Urinary bladder (tissue), 4 donors: ENCODE measurements around the gene MAG. TPM values are rescaled to one million over a fixed set of nuclear protein-coding genes. Genes with fewer than 3 reads are reported as not detected.
"Not testable (repeated sequence)": the region's sequence is repeated elsewhere in the genome, so short reads cannot be mapped to it uniquely, and the experiment has no call there.

Source experiments
- DNase-seq: peaks from one replicate; pipeline ENCODE4 v3.0.0-alpha.2; 2015; ENCODE audit errors: extremely low spot score
- H3K27ac ChIP-seq: one replicate; pipeline ENCODE4 v1.5.1; 2013; ENCODE audit warnings: low read depth, mild to moderate bottlenecking, moderate library complexity
- H3K36me3 ChIP-seq: one replicate; pipeline ENCODE4 v1.6.1; 2013; ENCODE audit warnings: mild to moderate bottlenecking, moderate library complexity; ENCODE audit not compliant: insufficient read depth
- H3K4me1 ChIP-seq: one replicate; pipeline ENCODE4 v1.6.1; 2013; ENCODE audit warnings: mild to moderate bottlenecking, moderate library complexity; ENCODE audit not compliant: insufficient read depth
- H3K4me3 ChIP-seq: one replicate; pipeline ENCODE4 v1.5.1; 2013; ENCODE audit warnings: low read depth, low read length
- WGBS: extraction: QIAGEN DNeasy Blood & Tissue Kit; methylation state at CpG from one replicate; pipeline ENCODE4 v1.1.7; 2013; 5-methylcytosine and 5-hydroxymethylcytosine counted together
- polyA plus RNA-seq: library from polyadenylated mRNA; stranded (reverse); fragments of 200-250 nt; gene quantifications from one replicate; pipeline ENCODE4 v1.2.3, GENCODE V29; 2013
- total RNA-seq: library from RNA; depleted of rRNA; stranded (reverse); fragments of >200 nt; gene quantifications from one replicate; pipeline ENCODE4 v1.2.3, GENCODE V29; 2014
- donor health status: healthy with polysubstance abuse.
- donor health status: healthy.

Gene MAG
- total and polyA plus RNA-seq, 2 donors: 0.20 to 6.1 TPM

DNA sequence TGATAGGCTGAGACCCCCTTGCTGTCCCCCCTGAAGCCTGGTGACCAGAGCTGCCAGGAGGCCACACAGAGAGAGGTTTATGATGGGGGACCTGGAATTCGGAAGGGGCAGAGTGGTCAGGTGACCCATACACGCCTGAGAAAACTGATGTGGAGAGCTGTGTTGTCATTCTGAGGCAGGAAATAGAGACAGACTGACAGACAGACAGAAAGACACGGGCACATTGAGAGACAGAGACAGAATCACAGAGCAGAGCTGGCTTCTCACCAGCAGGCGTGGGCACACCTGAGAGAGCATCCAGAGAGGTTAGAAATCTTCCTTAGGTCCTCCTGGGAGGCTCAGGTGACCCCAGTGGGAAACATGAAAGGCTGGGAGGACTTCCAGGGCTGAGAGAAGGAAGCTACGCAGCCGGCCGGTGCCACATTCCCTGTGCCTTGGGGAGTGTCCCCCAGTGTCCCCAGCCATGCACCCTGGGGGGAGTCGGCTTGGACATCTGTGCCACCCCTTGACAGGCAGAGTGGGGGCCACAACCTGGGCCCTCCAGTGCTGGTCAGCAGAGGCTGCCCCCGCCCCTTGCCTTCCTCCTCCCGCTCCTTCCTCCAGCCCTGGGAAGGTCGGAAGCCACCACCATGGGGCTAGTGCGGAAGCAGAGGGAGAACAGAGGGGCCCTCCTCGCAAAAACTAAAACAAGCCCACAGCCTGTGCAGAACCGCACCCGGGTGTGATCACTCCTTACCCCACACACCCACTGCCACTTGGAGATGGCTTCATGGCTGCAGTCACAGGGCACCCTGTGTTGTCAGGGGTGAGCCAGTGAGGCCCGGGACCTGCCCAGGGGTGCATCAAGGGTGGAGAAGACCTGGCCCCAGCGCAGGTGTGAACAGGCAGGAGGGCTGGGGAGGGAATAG is 57.9 kb downstream of the MAG start:
- Histone ChIP-seq H3K27ac (no peak overlapping the region), H3K4me3 (no peak overlapping the region), H3K36me3 (no peaks in the 10 kb centered on the region), H3K4me1 (no peaks in the 10 kb centered on the region)
- DNase-seq: no peak
- WGBS: 78% methylated on average over 17 of the region's 17 CpGs

DNA sequence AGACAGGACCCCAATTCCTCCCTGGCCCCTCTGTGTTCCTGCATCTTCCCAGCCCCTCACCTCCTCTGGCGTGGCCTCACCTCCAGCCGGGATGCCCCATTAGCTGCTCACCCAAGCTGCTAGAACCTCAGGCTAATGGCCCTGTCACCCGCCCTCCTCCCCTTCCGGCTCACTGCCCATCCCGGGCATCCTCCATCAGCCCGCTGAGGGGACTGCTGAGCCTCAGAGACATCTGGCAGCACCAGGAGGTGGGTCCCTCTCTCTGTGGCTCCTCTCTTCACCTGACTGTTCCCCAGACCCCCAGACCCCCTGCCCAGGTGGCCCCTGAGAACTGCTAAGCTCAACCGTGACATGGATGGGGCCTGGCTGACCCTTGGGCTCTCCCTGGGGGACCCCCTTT is 58.6 kb downstream of the MAG start:
- no peak for DNase-seq
- no peaks in the 10 kb centered on the region for H3K36me3 ChIP-seq
- H3K27ac ChIP-seq: no peak overlapping the region
- WGBS: 90% methylated on average over 7 of the region's 7 CpGs
- H3K4me3 ChIP-seq: no peak overlapping the region
- no peaks in the 10 kb centered on the region for H3K4me1 ChIP-seq

DNA sequence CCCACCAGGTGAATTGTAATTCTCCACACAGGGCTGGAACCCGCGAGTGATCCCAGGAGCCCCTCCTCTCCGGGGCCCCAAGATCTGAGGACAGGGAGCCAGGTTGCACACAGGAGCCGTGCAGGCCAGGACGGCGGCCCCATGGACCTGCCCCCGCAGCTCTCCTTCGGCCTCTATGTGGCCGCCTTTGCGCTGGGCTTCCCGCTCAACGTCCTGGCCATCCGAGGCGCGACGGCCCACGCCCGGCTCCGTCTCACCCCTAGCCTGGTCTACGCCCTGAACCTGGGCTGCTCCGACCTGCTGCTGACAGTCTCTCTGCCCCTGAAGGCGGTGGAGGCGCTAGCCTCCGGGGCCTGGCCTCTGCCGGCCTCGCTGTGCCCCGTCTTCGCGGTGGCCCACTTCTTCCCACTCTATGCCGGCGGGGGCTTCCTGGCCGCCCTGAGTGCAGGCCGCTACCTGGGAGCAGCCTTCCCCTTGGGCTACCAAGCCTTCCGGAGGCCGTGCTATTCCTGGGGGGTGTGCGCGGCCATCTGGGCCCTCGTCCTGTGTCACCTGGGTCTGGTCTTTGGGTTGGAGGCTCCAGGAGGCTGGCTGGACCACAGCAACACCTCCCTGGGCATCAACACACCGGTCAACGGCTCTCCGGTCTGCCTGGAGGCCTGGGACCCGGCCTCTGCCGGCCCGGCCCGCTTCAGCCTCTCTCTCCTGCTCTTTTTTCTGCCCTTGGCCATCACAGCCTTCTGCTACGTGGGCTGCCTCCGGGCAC is 59.6 kb downstream of the MAG start:
- DNase-seq: no peak
- WGBS: 93% methylated on average over 47 of the region's 47 CpGs
- H3K27ac ChIP-seq: no peak overlapping the region
- no peak overlapping the region for H3K4me3 ChIP-seq
- H3K4me1 ChIP-seq: no peaks in the 10 kb centered on the region
- no peaks in the 10 kb centered on the region for H3K36me3 ChIP-seq

DNA sequence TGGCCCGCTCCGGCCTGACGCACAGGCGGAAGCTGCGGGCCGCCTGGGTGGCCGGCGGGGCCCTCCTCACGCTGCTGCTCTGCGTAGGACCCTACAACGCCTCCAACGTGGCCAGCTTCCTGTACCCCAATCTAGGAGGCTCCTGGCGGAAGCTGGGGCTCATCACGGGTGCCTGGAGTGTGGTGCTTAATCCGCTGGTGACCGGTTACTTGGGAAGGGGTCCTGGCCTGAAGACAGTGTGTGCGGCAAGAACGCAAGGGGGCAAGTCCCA is 60.2 kb downstream of the MAG start:
- Histone ChIP-seq H3K4me1 (no peaks in the 10 kb centered on the region), H3K27ac (no peak overlapping the region), H3K4me3 (no peak overlapping the region), H3K36me3 (no peaks in the 10 kb centered on the region)
- WGBS: 88% methylated on average over 18 of the region's 18 CpGs
- no peak for DNase-seq

DNA sequence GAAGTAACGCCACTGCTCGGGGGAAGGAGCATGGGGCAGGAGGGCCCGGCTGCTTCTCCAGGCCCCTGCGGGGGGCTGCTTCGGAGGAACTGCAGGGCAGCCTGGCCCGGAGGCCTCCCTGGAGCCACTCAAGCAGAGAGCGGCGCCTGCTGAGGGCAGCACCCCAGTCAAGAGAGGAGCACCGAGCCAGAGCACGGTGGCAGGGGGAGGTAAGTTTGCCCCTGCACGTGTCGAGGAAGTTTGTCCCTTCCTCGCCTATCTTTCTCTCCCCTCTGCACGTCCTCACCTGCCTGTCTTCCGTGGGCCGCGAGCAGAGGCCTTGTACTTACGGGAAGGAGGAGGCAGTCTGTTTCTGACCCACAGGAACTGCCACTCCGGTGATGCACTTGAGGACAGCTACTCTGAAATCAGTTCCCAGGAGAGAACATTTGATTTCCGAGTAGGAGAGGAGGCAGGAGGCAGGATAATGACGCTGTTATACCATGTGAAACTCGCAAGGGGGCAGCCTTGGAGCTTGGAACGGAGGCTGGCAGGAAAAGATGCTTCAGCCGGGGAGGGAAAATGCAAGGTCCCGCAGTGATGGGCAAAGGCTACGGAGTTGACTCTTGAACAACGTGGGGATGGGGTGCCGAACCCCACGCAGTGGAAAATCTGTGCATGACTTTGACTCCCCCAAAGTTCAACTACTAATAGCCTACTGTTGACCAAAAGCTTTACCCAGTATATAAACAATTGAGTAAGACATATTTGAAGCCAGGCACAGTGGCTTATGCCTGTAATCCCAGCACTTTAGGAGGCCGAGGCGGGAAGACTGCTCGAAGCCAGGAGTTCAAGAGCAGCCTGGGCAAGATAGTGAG is 60.7 kb downstream of the MAG start:
- Histone ChIP-seq H3K4me3 (no peak overlapping the region), H3K27ac (no peak overlapping the region), H3K36me3 (no peaks in the 10 kb centered on the region), H3K4me1 (no peaks in the 10 kb centered on the region)
- 37% methylated on average over 32 of the region's 32 CpGs for whole genome bisulfite sequencing
- peak; percentile 11 for DNase-seq

DNA sequence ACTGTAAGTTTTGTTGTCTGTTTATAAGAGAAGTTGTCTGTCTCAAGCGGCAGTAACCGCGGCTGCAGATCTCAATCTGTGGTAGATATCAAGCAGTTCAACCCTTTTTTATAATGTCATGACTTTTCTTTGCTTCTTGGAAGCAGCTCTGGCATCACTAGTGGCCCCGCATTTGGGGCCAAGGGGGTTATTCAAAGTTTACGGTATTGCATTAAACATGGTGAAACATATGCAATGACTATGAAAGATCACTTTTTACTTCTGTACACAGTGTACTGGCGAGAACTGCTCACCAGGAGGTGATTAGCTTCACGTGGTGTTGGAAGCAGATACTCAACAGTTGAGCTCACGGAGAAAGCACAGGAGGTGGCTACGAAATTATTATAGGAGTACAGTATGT is 61.7 kb downstream of the MAG start:
- DNase-seq: no peak
- Histone ChIP-seq H3K4me3 (no peak overlapping the region), H3K36me3 (no peaks in the 10 kb centered on the region), H3K27ac (no peak overlapping the region), H3K4me1 (no peaks in the 10 kb centered on the region)
- WGBS: 51% methylated on average over 9 of the region's 9 CpGs

DNA sequence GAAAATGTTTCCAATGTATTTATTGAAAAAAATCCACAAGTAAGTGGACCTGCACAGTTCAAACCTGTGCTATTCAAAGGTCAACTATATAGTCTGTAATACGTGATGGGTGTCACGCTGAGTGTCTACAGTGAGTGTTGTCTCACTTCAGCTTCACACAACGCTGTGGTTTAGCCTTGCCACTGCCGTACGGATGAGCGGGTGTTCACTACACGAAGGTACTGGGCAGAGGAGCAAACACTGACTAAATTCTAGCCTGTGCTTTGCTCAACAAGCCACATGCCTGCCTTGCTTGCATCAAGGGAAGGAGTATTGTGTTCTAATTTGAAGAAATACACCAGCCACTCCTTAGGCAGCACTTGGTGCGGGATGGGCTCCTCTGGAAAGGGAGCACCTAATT is 62.9 kb downstream of the MAG start:
- H3K4me1 ChIP-seq: no peaks in the 10 kb centered on the region
- DNase-seq: no peak
- 91% methylated on average over 8 of the region's 8 CpGs for WGBS
- no peaks in the 10 kb centered on the region for H3K36me3 ChIP-seq
- H3K27ac ChIP-seq: no peak overlapping the region
- H3K4me3 ChIP-seq: no peak overlapping the region

DNA sequence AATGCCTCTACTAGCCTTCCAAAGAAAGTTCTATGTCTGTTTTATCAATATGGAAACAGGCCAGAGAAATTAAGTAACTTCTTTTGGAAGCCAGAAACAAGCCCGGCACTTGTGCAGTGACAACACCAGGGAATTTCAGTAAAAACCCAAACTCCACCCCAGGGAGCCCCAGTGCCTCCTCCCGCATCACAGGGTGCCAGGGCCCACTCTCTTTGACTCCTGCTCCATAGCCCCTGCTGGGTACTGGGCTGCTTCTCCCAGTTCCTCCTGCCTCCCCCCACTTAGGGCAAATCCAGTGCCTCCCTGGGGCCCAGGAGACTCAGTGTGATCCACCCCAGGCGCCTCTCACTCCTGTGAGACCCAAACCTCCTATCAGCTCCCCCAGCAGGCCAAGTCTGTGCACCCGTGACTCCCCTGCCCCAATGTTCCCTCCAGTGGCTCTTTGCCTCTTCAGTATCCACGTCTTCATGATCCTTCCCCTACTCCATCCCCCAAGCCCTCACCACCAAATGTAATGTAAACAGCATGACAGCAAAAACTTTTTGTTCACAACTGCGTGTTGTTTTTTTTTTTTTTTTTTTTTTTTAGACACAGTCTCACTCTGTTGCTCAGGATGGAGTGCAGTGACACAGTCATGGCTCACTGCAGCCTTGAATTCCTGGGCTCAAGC is 64.0 kb downstream of the MAG start:
- DNase-seq: no peak
- H3K36me3 ChIP-seq: no peaks in the 10 kb centered on the region
- no peak overlapping the region for H3K4me3 ChIP-seq
- H3K27ac ChIP-seq: no peak overlapping the region
- WGBS: 49% methylated on average over 6 of the region's 6 CpGs
- no peaks in the 10 kb centered on the region for H3K4me1 ChIP-seq

DNA sequence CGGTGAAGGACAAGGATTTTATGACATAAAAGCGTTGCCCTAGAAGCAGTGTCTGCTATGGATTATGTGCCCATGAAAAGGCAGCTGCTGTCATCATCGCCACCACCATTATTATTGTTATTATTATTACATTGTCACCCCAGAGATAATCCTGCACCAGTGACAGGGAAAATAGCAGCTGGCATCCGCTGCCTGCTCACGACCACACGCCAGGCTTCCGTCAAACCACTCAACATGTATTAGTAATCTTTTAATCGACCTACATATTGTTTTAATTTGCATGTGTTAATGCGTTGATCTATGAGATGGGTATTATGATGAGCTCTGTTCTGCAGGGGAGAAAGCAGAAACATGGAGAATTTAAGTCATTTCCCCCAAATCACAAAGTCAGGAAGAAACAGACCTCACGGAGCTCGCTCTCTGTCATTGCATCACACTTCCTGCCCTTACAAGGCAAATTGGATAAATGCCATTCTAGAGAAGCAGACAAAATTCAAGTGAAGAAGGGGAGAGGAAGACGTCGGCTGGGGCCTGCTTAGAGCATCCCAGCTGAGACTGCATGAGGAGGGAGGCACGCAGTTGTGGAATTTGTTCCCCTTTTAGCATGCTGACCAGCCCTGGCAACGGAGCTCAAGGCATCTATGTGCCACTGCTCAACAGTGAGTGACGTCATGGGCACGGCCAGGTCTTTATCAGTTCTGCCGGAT is 66.1 kb downstream of the MAG start, which contains the start of gene FFAR3:
FFAR3 (plus strand) TSS at position 594 of the 707 bp plus-strand sequence. CDS start 431 bp downstream, outside the sequence.
- no peak within 1 kb of the TSS for H3K27ac ChIP-seq
- 50% methylated on average over 18 of the region's 18 CpGs for WGBS
- H3K4me1 ChIP-seq: no peaks in the 10 kb centered on the region
- DNase-seq: no peak
- H3K4me3 ChIP-seq: no peak within 1 kb of the TSS
- no peaks in the 10 kb centered on the region for H3K36me3 ChIP-seq

DNA sequence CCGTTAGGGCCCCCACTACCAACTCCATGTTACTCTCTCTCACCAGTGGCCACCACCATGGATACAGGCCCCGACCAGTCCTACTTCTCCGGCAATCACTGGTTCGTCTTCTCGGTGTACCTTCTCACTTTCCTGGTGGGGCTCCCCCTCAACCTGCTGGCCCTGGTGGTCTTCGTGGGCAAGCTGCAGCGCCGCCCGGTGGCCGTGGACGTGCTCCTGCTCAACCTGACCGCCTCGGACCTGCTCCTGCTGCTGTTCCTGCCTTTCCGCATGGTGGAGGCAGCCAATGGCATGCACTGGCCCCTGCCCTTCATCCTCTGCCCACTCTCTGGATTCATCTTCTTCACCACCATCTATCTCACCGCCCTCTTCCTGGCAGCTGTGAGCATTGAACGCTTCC is 66.9 kb downstream of the MAG start:
- not testable (repeated sequence) for H3K27ac ChIP-seq, H3K36me3 ChIP-seq, H3K4me1 ChIP-seq, DNase-seq, H3K4me3 ChIP-seq
- WGBS: 80% methylated on average over 10 of the region's 16 CpGs

DNA sequence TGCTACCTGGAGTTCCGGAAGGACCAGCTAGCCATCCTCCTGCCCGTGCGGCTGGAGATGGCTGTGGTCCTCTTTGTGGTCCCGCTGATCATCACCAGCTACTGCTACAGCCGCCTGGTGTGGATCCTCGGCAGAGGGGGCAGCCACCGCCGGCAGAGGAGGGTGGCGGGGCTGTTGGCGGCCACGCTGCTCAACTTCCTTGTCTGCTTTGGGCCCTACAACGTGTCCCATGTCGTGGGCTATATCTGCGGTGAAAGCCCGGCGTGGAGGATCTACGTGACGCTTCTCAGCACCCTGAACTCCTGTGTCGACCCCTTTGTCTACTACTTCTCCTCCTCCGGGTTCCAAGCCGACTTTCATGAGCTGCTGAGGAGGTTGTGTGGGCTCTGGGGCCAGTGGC is 67.4 kb downstream of the MAG start:
- not testable (repeated sequence) for H3K27ac ChIP-seq, DNase-seq, H3K36me3 ChIP-seq, H3K4me1 ChIP-seq, H3K4me3 ChIP-seq
- WGBS: 91% methylated on average over 21 of the region's 21 CpGs

DNA sequence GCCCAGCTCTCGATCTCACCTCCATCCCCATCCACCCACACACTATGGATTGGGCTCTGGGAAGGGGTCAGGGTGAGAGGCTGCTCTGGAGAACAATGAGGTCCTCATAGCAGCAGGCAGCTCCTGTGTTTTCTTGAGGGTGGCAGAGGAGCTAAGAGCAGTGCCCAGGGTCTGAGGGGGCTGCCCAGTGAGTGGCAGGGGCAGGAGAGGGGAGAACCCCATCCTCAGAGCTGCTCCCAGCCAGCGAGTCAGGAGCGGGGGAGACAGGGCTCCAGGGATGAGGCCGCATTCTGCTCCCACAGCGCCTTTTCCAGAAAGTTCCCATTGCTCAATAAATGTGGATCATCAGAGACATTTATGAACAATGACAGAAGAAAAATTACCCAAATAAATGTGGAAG is 68.1 kb downstream of the MAG start:
- H3K4me1 ChIP-seq, H3K36me3 ChIP-seq, H3K27ac ChIP-seq, DNase-seq, H3K4me3 ChIP-seq: not testable (repeated sequence)
- 94% methylated on average over 2 of the region's 5 CpGs for WGBS
